ENCODE data around the gene DTNB.

GRCh38 chr2:25355270-25355669 is 318.1 kb downstream of the DTNB start:
- no peak for TF ChIP-seq CTCF (conservative IDR thresholded peaks at IDR 0.05; ENCODE audit: low read depth, low read length)
- TF ChIP-seq MAZ (IDR thresholded peaks at IDR 0.05; ENCODE audit: borderline replicate concordance, low read depth, low read length): no peak
- TF ChIP-seq RFX5 (IDR thresholded peaks at IDR 0.05; ENCODE audit: low read depth, low read length): no peak
- TF ChIP-seq POLR2A (IDR thresholded peaks at IDR 0.05; ENCODE audit: low read depth, low read length): no peak
- TF ChIP-seq CEBPB (IDR thresholded peaks at IDR 0.05; ENCODE audit: low read depth, low read length): no peak
- TF ChIP-seq RCOR1 (IDR thresholded peaks at IDR 0.05; ENCODE audit: insufficient replicate concordance, low read length): no peak
- no peak for TF ChIP-seq NFE2L2 (IDR thresholded peaks at IDR 0.05; ENCODE audit: low read depth, low read length)
- no peak for TF ChIP-seq USF2 (IDR thresholded peaks at IDR 0.05; ENCODE audit: low read depth, low read length)
- TF ChIP-seq RAD21 (IDR thresholded peaks at IDR 0.05; ENCODE audit: low read length): no peak
